H9 (cell line): ENCODE measurements around the gene AHNAK. TPM values are rescaled to one million over a fixed set of nuclear protein-coding genes. Genes with fewer than 3 reads are reported as not detected.

Source experiments
- DNase-seq: peaks from one replicate; pipeline ENCODE4 v3.0.0-alpha.2; 2017
- H2AFZ ChIP-seq: one replicate; pipeline ENCODE4 v1.6.1; 2013; ENCODE audit warnings: mild to moderate bottlenecking, low read length, control low read depth, moderate library complexity
- H2AK5ac ChIP-seq: 2 replicates; pipeline ENCODE4 v1.6.1; 2013; ENCODE audit warnings: low read length, control low read depth, mixed read lengths; ENCODE audit not compliant: insufficient read length
- H2BK120ac ChIP-seq: one replicate; pipeline ENCODE4 v1.6.1; 2013; ENCODE audit warnings: low read depth, mild to moderate bottlenecking, low read length, control low read depth, inconsistent platforms; ENCODE audit not compliant: poor library complexity, severe bottlenecking
- H2BK12ac ChIP-seq: 2 replicates; pipeline ENCODE4 v1.6.1; 2013; ENCODE audit warnings: low read length, control low read depth, mixed read lengths, low read depth; ENCODE audit not compliant: insufficient read length
- H2BK15ac ChIP-seq: 2 replicates; pipeline ENCODE4 v1.6.1; 2013; ENCODE audit warnings: low read depth, low read length, control low read depth
- H2BK20ac ChIP-seq: one replicate; pipeline ENCODE4 v1.6.1; 2013; ENCODE audit warnings: low read depth, mild to moderate bottlenecking, low read length, control low read depth, inconsistent platforms; ENCODE audit not compliant: poor library complexity, severe bottlenecking
- H2BK5ac ChIP-seq: 2 replicates; pipeline ENCODE4 v1.6.1; 2013; ENCODE audit warnings: low read length, control low read depth, mixed read lengths; ENCODE audit not compliant: insufficient read length
- H3K14ac ChIP-seq: 2 replicates; pipeline ENCODE4 v1.6.1; 2013; ENCODE audit warnings: low read length, control low read depth; ENCODE audit not compliant: insufficient read depth
- H3K18ac ChIP-seq: 2 replicates; pipeline ENCODE4 v1.6.1; 2013; ENCODE audit warnings: low read depth, mild to moderate bottlenecking, mixed read lengths, low read length, control low read depth; ENCODE audit not compliant: insufficient read length
- H3K23ac ChIP-seq: 2 replicates; pipeline ENCODE4 v1.6.1; 2013; ENCODE audit warnings: low read length, control low read depth, mixed read lengths, low read depth; ENCODE audit not compliant: insufficient read length
- H3K23me2 ChIP-seq: 2 replicates; pipeline ENCODE4 v1.6.1; 2013; ENCODE audit warnings: low read depth, mild to moderate bottlenecking, mixed read lengths, low read length, control low read depth; ENCODE audit not compliant: insufficient read length, poor library complexity, severe bottlenecking
- H3K27ac ChIP-seq: 2 replicates; pipeline ENCODE4 v1.5.1; 2013; ENCODE audit warnings: low read length, control low read depth, mixed read lengths, low read depth; ENCODE audit not compliant: insufficient read length
- H3K27me3 ChIP-seq: 2 replicates; pipeline ENCODE4 v1.6.1; 2013; ENCODE audit warnings: low read length, control low read depth, inconsistent platforms; ENCODE audit not compliant: insufficient read depth
- H3K4ac ChIP-seq: 2 replicates; pipeline ENCODE4 v1.6.1; 2013; ENCODE audit warnings: low read depth, mild to moderate bottlenecking, control low read depth, inconsistent platforms, low read length, moderate library complexity
- H3K4me1 ChIP-seq: 2 replicates; pipeline ENCODE4 v1.6.1; 2013; ENCODE audit warnings: low read length, control low read depth, inconsistent platforms; ENCODE audit not compliant: insufficient read depth
- H3K4me2 ChIP-seq: 2 replicates; pipeline ENCODE4 v1.6.1; 2013; ENCODE audit warnings: low read length, control low read depth, mixed read lengths; ENCODE audit not compliant: insufficient read length, insufficient read depth
- H3K56ac ChIP-seq: 2 replicates; pipeline ENCODE4 v1.6.1; 2013; ENCODE audit warnings: low read depth, mild to moderate bottlenecking, mixed read lengths, low read length, control low read depth; ENCODE audit not compliant: insufficient read length
- H3K79me1 ChIP-seq: 2 replicates; pipeline ENCODE4 v1.6.1; 2013; ENCODE audit warnings: low read depth, mild to moderate bottlenecking, moderate library complexity, low read length, control low read depth, inconsistent platforms; ENCODE audit not compliant: insufficient read depth, poor library complexity, severe bottlenecking
- H3K79me2 ChIP-seq: 2 replicates; pipeline ENCODE4 v1.6.1; 2013; ENCODE audit warnings: low read length, control low read depth, inconsistent platforms; ENCODE audit not compliant: insufficient read depth
- H3K9ac ChIP-seq: 2 replicates; pipeline ENCODE4 v1.6.1; 2013; ENCODE audit warnings: low read length, control low read depth, mixed read lengths; ENCODE audit not compliant: insufficient read length; ENCODE audit errors: extremely low read depth
- H3K9me3 ChIP-seq: one replicate; pipeline ENCODE4 v1.6.1; 2013; ENCODE audit warnings: low read depth, low read length, inconsistent platforms; ENCODE audit not compliant: control insufficient read depth
- H3T11ph ChIP-seq: one replicate; pipeline ENCODE4 v1.6.1; 2013; ENCODE audit warnings: mild to moderate bottlenecking, low read length, control low read depth, inconsistent platforms
- H4K20me1 ChIP-seq: one replicate; pipeline ENCODE4 v1.6.1; 2013; ENCODE audit not compliant: control insufficient read depth, insufficient read length, insufficient read depth
- H4K5ac ChIP-seq: 2 replicates; pipeline ENCODE4 v1.6.1; 2013; ENCODE audit warnings: low read depth, mild to moderate bottlenecking, mixed read lengths, low read length, control low read depth; ENCODE audit not compliant: insufficient read length
- H4K8ac ChIP-seq: replicated peaks from 2 replicates; pipeline ENCODE4 v1.6.1; 2013; ENCODE audit warnings: low read length, control low read depth, mixed read lengths, low read depth; ENCODE audit not compliant: insufficient read length
- H4K91ac ChIP-seq: 2 replicates; pipeline ENCODE4 v1.6.1; 2013; ENCODE audit warnings: low read depth, mild to moderate bottlenecking, moderate library complexity, mixed read lengths, low read length, control low read depth; ENCODE audit not compliant: insufficient read length
- H3K27ac Mint-ChIP-seq, 3 experiments: 2 replicates in 2 of 3; 3 replicates in 1 of 3; pipeline ENCODE4 v1.8.0; 2020 to 2021; ENCODE audit warnings: mixed read lengths in 3 of 3, mild to moderate bottlenecking in 1 of 3, moderate library complexity in 1 of 3
- H3K27me3 Mint-ChIP-seq: 2 replicates; pipeline ENCODE4 v1.8.0; 2021; ENCODE audit warnings: low read depth, mild to moderate bottlenecking, moderate library complexity, mixed read lengths
- H3K36me3 Mint-ChIP-seq, 3 experiments: 2 replicates in 2 of 3; 3 replicates in 1 of 3; pipeline ENCODE4 v1.8.0; 2020 to 2021; ENCODE audit warnings: low read depth in 3 of 3, mixed read lengths in 3 of 3; ENCODE audit not compliant: insufficient read depth in 1 of 3
- H3K4me1 Mint-ChIP-seq, 2 experiments: 2 replicates each; pipeline ENCODE4 v1.8.0; 2020; ENCODE audit warnings: mixed read lengths in 2 of 2
- H3K4me3 Mint-ChIP-seq, 2 experiments: 2 replicates in 1 of 2; 3 replicates in 1 of 2; pipeline ENCODE4 v1.8.0; 2020 to 2021; ENCODE audit warnings: mild to moderate bottlenecking in 2 of 2, mixed read lengths in 2 of 2, moderate library complexity in 1 of 2
- H3K9me3 Mint-ChIP-seq, 2 experiments: 2 replicates in 1 of 2; 3 replicates in 1 of 2; pipeline ENCODE4 v1.8.0; 2020; ENCODE audit warnings: mild to moderate bottlenecking in 2 of 2, mixed read lengths in 2 of 2, moderate library complexity in 1 of 2
- WGBS: extraction: QIAGEN DNeasy Blood & Tissue Kit; methylation state at CpG from one replicate; pipeline ENCODE4 v1.1.7; 2013; ENCODE audit warnings: missing lambda C conversion rate, low lambda C conversion rate, mixed read lengths; ENCODE audit not compliant: insufficient read length; ENCODE audit errors: extremely low coverage; 5-methylcytosine and 5-hydroxymethylcytosine counted together
- total RNA-seq: library from RNA; stranded (reverse); gene quantifications from 2 replicates; pipeline ENCODE4 v1.2.1, GENCODE V29; 2021
- TF ChIP-seq, protein P1 (sequence below): fragments of 200-600 bp; sonication (generic); conservative IDR thresholded peaks from 3 replicates; pipeline ENCODE4 v1.8.0; 2021; ENCODE audit warnings: antibody characterized with exemption, mild to moderate bottlenecking

Gene AHNAK
- total RNA-seq, 1 experiment from 2014 or later = 15.2 TPM

- Mint-ChIP-seq H3K27ac (peak overlapping the region in 1 of 3 experiments; percentile 25; a peak in 2 of 7 replicates), H3K4me3 (no peak overlapping the region), H3K9me3 (no peaks in the 10 kb centered on the region; a peak in 1 of 5 replicates), H3K4me1 (peaks cover 0 to 6% of the 10 kb centered on the region in 2 experiments; a peak in 3 of 4 replicates), H3K36me3 (no peaks in the 10 kb centered on the region), H3K27me3 (peaks cover 3% of the 10 kb centered on the region)
- no peak overlapping the region for H4K8ac ChIP-seq
- no peaks in the 10 kb centered on the region for H4K20me1 ChIP-seq
- no peak overlapping the region for H3K23ac ChIP-seq
- no peaks in the 10 kb centered on the region for H3K79me1 ChIP-seq
- no peaks in the 10 kb centered on the region for H3K79me2 ChIP-seq
- H3K9ac ChIP-seq = no peak overlapping the region
- no peak overlapping the region for H2AK5ac ChIP-seq
- no peak overlapping the region for H3T11ph ChIP-seq
- H3K14ac ChIP-seq = no peak overlapping the region
- no peak overlapping the region for H3K4me2 ChIP-seq
- H2AFZ ChIP-seq = no peak overlapping the region
- H3K4ac ChIP-seq = no peak overlapping the region
- H3K27ac ChIP-seq = no peak overlapping the region
- no peak for DNase-seq
- H3K27me3 ChIP-seq = no peaks in the 10 kb centered on the region
- H3K4me1 ChIP-seq = no peaks in the 10 kb centered on the region
- no peak overlapping the region for H4K5ac ChIP-seq
- H4K91ac ChIP-seq = no peak overlapping the region
- no peak overlapping the region for H2BK15ac ChIP-seq
- no peaks in the 10 kb centered on the region for H3K23me2 ChIP-seq
- H3K9me3 ChIP-seq = no peaks in the 10 kb centered on the region
- H3K18ac ChIP-seq = no peak overlapping the region
- H2BK5ac ChIP-seq = no peak overlapping the region
- TF ChIP-seq, protein P1, sequence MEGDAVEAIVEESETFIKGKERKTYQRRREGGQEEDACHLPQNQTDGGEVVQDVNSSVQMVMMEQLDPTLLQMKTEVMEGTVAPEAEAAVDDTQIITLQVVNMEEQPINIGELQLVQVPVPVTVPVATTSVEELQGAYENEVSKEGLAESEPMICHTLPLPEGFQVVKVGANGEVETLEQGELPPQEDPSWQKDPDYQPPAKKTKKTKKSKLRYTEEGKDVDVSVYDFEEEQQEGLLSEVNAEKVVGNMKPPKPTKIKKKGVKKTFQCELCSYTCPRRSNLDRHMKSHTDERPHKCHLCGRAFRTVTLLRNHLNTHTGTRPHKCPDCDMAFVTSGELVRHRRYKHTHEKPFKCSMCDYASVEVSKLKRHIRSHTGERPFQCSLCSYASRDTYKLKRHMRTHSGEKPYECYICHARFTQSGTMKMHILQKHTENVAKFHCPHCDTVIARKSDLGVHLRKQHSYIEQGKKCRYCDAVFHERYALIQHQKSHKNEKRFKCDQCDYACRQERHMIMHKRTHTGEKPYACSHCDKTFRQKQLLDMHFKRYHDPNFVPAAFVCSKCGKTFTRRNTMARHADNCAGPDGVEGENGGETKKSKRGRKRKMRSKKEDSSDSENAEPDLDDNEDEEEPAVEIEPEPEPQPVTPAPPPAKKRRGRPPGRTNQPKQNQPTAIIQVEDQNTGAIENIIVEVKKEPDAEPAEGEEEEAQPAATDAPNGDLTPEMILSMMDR = no peak
- WGBS = no CpG with 5 or more reads among the region's 8 CpGs
- H3K56ac ChIP-seq = no peak overlapping the region
- H2BK12ac ChIP-seq = no peak overlapping the region
- no peak overlapping the region for H2BK120ac ChIP-seq
- H2BK20ac ChIP-seq = no peak overlapping the region
Measured at GRCh38 chr11:62487136-62487535, 59.5 kb downstream of the AHNAK start.
